Breast epithelium (tissue), 3 donors: ENCODE results near the gene SHH.

Experiments
- POLR2AphosphoS5 ChIP-seq, 3 donors: sonication (generic); formaldehyde crosslinking; IDR thresholded peaks; one replicate each; pipeline ENCODE4 v1.6.1; 2017; ENCODE audit warnings: antibody characterized with exemption in 3 of 3
- TF ChIP-seq, protein P1 (sequence below), 3 donors: fragments of 450-650 bp; IDR thresholded peaks; one replicate each; pipeline ENCODE4 v1.5.1; 2016 to 2017; ENCODE audit warnings: antibody characterized with exemption in 3 of 3, mild to moderate bottlenecking in 3 of 3, moderate library complexity in 3 of 3

DNA sequence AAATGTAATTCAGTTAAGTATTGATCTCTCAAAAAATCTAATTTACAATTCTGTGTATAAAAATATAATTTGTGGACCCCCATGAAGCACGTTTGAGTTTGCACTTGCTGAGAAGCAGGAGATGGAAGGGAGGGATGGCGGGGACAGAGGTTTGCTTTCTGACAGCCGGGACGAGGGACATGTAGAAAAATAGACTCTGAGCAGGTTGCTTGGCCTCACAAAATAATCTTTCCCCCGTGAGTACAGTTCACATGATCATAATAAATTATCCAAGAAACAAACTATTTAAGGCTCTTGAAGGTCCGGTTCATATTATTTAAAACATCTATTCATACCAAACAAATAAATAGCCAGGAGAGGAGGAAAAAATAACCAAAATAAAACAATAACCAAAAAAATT lies 10.0 kb downstream of the SHH start:
- TF ChIP-seq, protein P1, sequence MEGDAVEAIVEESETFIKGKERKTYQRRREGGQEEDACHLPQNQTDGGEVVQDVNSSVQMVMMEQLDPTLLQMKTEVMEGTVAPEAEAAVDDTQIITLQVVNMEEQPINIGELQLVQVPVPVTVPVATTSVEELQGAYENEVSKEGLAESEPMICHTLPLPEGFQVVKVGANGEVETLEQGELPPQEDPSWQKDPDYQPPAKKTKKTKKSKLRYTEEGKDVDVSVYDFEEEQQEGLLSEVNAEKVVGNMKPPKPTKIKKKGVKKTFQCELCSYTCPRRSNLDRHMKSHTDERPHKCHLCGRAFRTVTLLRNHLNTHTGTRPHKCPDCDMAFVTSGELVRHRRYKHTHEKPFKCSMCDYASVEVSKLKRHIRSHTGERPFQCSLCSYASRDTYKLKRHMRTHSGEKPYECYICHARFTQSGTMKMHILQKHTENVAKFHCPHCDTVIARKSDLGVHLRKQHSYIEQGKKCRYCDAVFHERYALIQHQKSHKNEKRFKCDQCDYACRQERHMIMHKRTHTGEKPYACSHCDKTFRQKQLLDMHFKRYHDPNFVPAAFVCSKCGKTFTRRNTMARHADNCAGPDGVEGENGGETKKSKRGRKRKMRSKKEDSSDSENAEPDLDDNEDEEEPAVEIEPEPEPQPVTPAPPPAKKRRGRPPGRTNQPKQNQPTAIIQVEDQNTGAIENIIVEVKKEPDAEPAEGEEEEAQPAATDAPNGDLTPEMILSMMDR (IDR thresholded peaks at IDR 0.05): no peak
- TF ChIP-seq POLR2AphosphoS5 (IDR thresholded peaks at IDR 0.05): no peak
